Activated T-cell treated with anti-CD3 and anti-CD28 coated beads, Interleukin-2, amount 50 U/mL, for 4 hours (primary cell): ENCODE data around the gene TCF12. TPM values are rescaled to one million over a fixed set of nuclear protein-coding genes. Genes with fewer than 3 reads are reported as not detected.

Source experiments
- ATAC-seq, 2 donors: fragments of 200-7000 bp; cut with Tn5 transposase; one replicate each; pipeline ENCODE4 v1.10.0; 2021
- DNase-seq: peaks from one replicate; pipeline ENCODE4 v3.0.0-alpha.2; 2020
- H3K27me3 Mint-ChIP-seq: one replicate; pipeline ENCODE4 v1.8.0; 2021; ENCODE audit warnings: low read depth, mixed read lengths
- H3K36me3 Mint-ChIP-seq: one replicate; pipeline ENCODE4 v1.8.0; 2022; ENCODE audit warnings: mixed read lengths; ENCODE audit not compliant: insufficient read depth
- H3K4me1 Mint-ChIP-seq: one replicate; pipeline ENCODE4 v1.8.0; 2021; ENCODE audit warnings: low read depth, mixed read lengths
- H3K4me3 Mint-ChIP-seq: one replicate; pipeline ENCODE4 v1.8.0; 2021; ENCODE audit warnings: mild to moderate bottlenecking, moderate library complexity, mixed read lengths
- H3K9me3 Mint-ChIP-seq: one replicate; pipeline ENCODE4 v1.8.0; 2021; ENCODE audit warnings: mixed read lengths
- total RNA-seq, 3 donors: library from RNA; stranded (reverse); gene quantifications; one replicate each; pipeline ENCODE4 v1.2.1, GENCODE V29; 2021

TCF12 gene
- total RNA-seq, 3 donors from 2014 or later: 49.3 to 71.3 (median 63.5) TPM

- peaks cover 5% of the 10 kb centered on the region for H3K4me1 Mint-ChIP-seq
- no peak for ATAC-seq
Measured at GRCh38 chr15:57283774-57284503, 365.5 kb downstream of the TCF12 start.

DNA sequence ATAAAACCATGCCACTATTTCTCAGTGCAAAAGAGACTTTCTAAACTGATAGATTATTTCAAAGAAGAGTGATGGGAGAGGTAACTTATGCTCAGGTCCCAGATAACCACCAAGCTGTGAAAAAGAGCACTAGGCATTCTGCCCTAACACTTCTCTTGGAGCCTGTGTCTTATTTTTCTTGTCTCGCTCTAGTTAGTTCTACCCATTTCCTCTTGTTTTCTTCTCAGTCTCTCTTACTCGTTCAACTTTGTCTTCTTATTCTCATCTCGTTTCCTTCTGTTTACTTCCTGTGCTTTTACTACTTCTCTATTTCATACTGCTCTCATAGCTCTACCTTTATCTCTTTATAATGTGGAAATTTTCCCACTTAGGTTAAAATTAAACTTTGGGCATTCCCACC, 366.1 kb downstream of the TCF12 start:
- Mint-ChIP-seq H3K4me3 (no peak overlapping the region), H3K9me3 (no peaks in the 10 kb centered on the region), H3K4me1 (peaks cover 5% of the 10 kb centered on the region), H3K27me3 (no peaks in the 10 kb centered on the region), H3K36me3 (peaks cover 54% of the 10 kb centered on the region)
- no peak for ATAC-seq
- DNase-seq: no peak

More at GRCh38 chr15:57283774-57284503, 365.5 kb downstream of the TCF12 start:
- DNase-seq: no peak
- H3K4me3 Mint-ChIP-seq: no peak overlapping the region
- peaks cover 52% of the 10 kb centered on the region for H3K36me3 Mint-ChIP-seq
- H3K27me3 Mint-ChIP-seq: no peaks in the 10 kb centered on the region
- no peaks in the 10 kb centered on the region for H3K9me3 Mint-ChIP-seq

DNA sequence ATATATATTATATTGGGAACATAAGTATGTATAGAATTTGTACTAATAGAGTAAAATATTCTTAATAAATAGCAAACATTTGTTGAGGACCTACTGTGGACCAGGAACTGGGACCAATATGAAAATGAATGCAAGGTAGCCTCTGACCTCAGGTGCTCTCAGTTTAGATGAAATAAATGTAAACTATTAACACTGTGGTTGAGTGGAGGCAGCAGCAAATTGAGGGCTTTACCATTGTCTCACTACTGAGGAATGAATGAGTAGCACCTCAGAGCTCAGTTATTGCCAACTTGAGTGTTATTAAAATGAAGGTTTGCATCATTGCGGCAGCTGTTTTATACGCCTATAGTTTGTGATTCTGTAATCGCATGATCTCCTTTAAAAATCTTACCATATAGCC, 366.9 kb downstream of the TCF12 start:
- Mint-ChIP-seq H3K27me3 (no peaks in the 10 kb centered on the region), H3K4me1 (peaks cover 5% of the 10 kb centered on the region), H3K4me3 (no peak overlapping the region), H3K36me3 (peaks cover 58% of the 10 kb centered on the region), H3K9me3 (peaks cover 3% of the 10 kb centered on the region)
- ATAC-seq (no peak), DNase-seq (no peak)

GRCh38 chr15:57286446-57287122, 368.1 kb downstream of the TCF12 start:
- DNase-seq: no peak
- Mint-ChIP-seq H3K9me3 (peaks cover 4% of the 10 kb centered on the region), H3K4me3 (no peak overlapping the region), H3K27me3 (no peaks in the 10 kb centered on the region), H3K36me3 (peaks cover 60% of the 10 kb centered on the region), H3K4me1 (peaks cover 2% of the 10 kb centered on the region)
- no peak for ATAC-seq

- H3K27me3 Mint-ChIP-seq: no peaks in the 10 kb centered on the region
- ATAC-seq (no peak), DNase-seq (no peak)
- H3K36me3 Mint-ChIP-seq: peaks cover 60% of the 10 kb centered on the region
- peaks cover 4% of the 10 kb centered on the region for H3K9me3 Mint-ChIP-seq
- peaks cover 2% of the 10 kb centered on the region for H3K4me1 Mint-ChIP-seq
- no peak overlapping the region for H3K4me3 Mint-ChIP-seq
Measured at GRCh38 chr15:57287123-57287521, 368.7 kb downstream of the TCF12 start.

DNA sequence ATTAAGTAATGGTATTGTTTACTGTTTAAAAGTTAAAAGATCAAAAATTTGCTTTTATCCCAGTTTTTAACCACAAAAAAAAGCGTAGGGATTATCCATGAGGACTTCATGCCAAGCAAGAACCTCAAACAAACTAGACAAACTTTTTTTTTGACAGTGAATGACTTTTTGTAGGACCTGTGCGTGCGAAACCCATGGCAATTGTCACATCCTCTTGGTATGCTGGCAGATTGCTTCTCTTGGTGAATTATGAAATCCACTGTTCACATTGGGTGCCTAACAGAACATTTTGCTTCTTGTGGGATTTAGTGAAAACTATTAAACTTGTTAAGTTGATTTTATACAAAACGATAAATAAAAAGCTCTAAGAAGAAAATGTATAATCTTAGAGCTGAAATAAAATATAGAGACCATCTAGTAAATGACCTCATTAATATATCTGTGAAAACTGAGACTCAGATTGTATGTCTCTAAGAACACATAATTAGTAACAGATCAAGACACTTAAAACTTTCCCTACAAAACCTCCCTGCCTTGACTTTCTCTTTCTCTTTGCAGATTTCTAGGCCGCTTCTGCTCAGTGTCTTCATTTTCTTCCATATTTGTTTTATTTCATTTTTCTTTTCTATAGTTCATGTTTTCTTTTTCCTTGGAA, 370.6 kb downstream of the TCF12 start:
- no peak for ATAC-seq
- no peaks in the 10 kb centered on the region for H3K4me1 Mint-ChIP-seq
- no peak for DNase-seq
- no peak overlapping the region for H3K4me3 Mint-ChIP-seq
- peaks cover 54% of the 10 kb centered on the region for H3K36me3 Mint-ChIP-seq
- H3K27me3 Mint-ChIP-seq: no peaks in the 10 kb centered on the region
- peaks cover 4% of the 10 kb centered on the region for H3K9me3 Mint-ChIP-seq

GRCh38 chr15:57290187-57290586, 371.7 kb downstream of the TCF12 start:
- no peak for ATAC-seq
- Mint-ChIP-seq H3K4me1 (no peaks in the 10 kb centered on the region), H3K4me3 (no peak overlapping the region), H3K9me3 (peaks cover 4% of the 10 kb centered on the region), H3K36me3 (peaks cover 47% of the 10 kb centered on the region), H3K27me3 (no peaks in the 10 kb centered on the region)
- DNase-seq: no peak

DNA sequence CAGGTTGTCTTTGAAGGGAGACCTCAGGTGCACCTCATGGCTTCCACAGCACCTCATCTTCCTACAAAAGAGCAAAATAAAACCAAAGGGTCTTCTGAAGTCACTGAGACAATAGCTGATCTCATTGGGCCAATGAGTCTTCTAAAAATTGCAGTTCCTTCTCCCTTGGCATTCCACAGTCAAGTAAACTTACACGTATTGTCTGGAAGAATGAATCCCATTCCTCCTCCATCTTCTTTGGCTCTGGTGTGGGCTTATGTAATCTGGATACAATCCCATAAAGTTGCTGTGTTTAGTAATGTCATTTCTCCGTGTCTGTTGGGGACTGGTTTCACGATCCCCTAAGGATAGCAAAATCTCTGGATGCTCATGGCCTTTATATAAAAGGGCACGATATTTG, 372.4 kb downstream of the TCF12 start:
- DNase-seq: no peak
- H3K4me3 Mint-ChIP-seq: no peak overlapping the region
- peaks cover 4% of the 10 kb centered on the region for H3K9me3 Mint-ChIP-seq
- no peak for ATAC-seq
- peaks cover 47% of the 10 kb centered on the region for H3K36me3 Mint-ChIP-seq
- H3K4me1 Mint-ChIP-seq: no peaks in the 10 kb centered on the region
- no peaks in the 10 kb centered on the region for H3K27me3 Mint-ChIP-seq

DNA sequence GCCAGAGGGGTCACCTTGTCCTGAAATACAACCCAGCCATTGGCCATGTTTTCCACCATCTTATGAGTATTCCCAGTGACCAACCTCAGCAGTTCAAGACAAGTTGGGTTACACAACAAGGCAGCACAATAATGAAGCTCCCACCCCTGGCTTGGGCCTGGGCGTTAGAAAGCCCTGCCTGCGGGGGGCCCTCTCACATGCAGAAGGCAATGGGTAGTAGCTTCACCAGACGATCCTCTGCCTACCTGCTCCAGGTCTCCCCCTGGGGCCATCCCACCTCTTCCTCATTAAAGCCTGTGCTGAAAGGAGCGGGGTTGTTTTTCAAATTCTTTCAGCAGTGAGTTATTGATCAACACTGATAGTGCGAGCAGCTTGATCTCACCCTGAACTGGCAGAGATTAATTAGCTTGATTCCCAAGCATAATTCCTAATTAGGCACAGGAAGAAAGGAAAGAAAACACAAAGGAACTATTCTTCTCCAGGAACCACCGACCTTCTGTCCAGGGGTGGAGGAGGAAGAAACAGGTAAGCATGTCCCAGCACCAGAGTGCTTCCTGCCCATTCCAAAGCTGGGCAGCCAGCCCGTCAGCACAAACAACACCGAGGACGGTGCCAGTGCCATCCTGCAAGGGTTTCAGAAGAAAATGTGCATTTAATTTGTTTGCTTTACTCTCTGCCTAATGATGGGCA, 378.2 kb downstream of the TCF12 start:
- Mint-ChIP-seq H3K4me3 (no peak overlapping the region), H3K27me3 (no peaks in the 10 kb centered on the region), H3K4me1 (peaks cover 8% of the 10 kb centered on the region), H3K36me3 (peaks cover 9% of the 10 kb centered on the region), H3K9me3 (no peaks in the 10 kb centered on the region)
- ATAC-seq (no peak), DNase-seq (no peak)

DNA sequence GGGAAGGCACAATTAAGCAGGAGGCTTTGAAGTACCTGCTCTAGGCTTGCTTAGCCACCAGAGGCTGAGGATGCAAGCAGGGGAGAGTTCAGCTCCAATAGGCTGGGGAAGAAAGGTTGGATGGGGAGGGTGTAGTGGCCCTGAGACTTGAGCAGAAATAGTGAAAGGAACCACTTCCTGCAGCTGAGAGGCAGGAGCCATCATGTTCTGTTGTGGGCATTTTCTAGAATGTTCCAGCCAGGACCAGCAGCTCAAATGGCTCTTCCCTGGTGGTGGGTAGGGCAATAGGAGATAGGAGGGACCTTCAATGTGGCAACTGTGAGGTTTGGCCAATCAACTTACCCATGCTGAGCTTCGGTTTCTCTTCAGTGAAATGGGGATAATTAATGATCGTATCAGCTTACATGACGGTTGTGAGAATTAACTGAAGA, 378.7 kb downstream of the TCF12 start:
- ATAC-seq (peak in 1 of 2 donors; percentile 14), DNase-seq (no peak)
- Mint-ChIP-seq H3K4me1 (peaks cover 8% of the 10 kb centered on the region), H3K4me3 (no peak overlapping the region), H3K9me3 (no peaks in the 10 kb centered on the region), H3K36me3 (peaks cover 6% of the 10 kb centered on the region), H3K27me3 (no peaks in the 10 kb centered on the region)

DNA sequence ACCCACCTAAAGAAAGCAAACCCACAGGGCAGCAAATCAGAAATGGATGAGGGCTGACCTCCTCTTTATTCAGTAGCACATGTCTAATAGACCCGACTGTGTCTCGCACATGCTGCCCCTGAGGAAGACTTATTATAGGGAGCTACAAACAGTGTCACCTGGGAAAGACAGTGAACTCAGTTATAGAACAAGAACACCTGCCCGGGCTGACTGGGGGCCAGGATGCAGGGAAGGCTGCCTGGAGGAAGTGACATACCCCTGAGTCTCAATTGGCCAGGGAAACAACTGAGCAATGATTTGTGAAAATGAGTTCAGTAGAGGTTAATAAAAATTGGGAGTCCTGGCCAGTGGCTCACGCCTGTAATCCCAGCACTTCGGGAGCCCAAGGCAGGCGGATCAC, 379.2 kb downstream of the TCF12 start:
- H3K4me1 Mint-ChIP-seq: peaks cover 8% of the 10 kb centered on the region
- no peaks in the 10 kb centered on the region for H3K9me3 Mint-ChIP-seq
- H3K4me3 Mint-ChIP-seq: no peak overlapping the region
- no peak for ATAC-seq
- H3K36me3 Mint-ChIP-seq: peaks cover 6% of the 10 kb centered on the region
- no peak for DNase-seq
- H3K27me3 Mint-ChIP-seq: no peaks in the 10 kb centered on the region

- Mint-ChIP-seq H3K27me3 (no peaks in the 10 kb centered on the region), H3K9me3 (no peaks in the 10 kb centered on the region)
- no peak for ATAC-seq
Measured at GRCh38 chr15:57298204-57298603, 379.8 kb downstream of the TCF12 start.

GRCh38 chr15:57298843-57299550, 380.6 kb downstream of the TCF12 start:
- Mint-ChIP-seq H3K36me3 (no peaks in the 10 kb centered on the region), H3K9me3 (no peaks in the 10 kb centered on the region), H3K27me3 (no peaks in the 10 kb centered on the region), H3K4me3 (no peak overlapping the region), H3K4me1 (peaks cover 8% of the 10 kb centered on the region)
- no peak for DNase-seq
- ATAC-seq: no peak

More at GRCh38 chr15:57298204-57298603, 379.8 kb downstream of the TCF12 start:
- no peak for DNase-seq
- Mint-ChIP-seq H3K4me3 (no peak overlapping the region), H3K4me1 (peaks cover 8% of the 10 kb centered on the region), H3K36me3 (peaks cover 2% of the 10 kb centered on the region)

DNA sequence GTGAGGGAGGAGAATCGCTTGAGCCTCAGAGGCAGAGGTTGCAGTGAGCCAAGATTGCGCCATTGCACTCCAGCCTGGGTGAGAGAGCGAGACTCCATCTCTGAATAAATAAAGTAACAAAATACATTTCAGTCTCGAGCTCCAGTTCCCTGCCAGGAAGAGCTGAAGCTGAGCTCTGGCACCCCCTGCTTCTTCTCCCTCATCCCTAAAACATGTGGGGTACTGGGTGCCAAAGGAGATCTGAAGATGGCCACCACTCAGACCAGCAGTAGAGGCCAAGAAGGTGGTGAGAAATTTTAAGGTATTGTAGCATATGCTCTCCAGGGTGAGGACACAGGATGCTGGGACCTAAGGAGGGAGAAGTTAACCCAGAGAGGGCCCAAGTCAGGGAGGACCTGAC, 382.9 kb downstream of the TCF12 start:
- peaks cover 7% of the 10 kb centered on the region for H3K27me3 Mint-ChIP-seq
- no peak for ATAC-seq
- H3K9me3 Mint-ChIP-seq: no peaks in the 10 kb centered on the region
- peak overlapping the region; percentile 65 for H3K4me3 Mint-ChIP-seq
- H3K36me3 Mint-ChIP-seq: no peaks in the 10 kb centered on the region
- peaks cover 15% of the 10 kb centered on the region for H3K4me1 Mint-ChIP-seq
- DNase-seq: no peak
